Activated naive CD8-positive, alpha-beta T cell treated with anti-CD3 and anti-CD28 coated beads for 36 hours (primary cell): ENCODE results near the gene AMPH. TPM values are rescaled to one million over a fixed set of nuclear protein-coding genes. Genes with fewer than 3 reads are reported as not detected.

ENCODE experiments used
- DNase-seq: peaks from one replicate; pipeline ENCODE4 v3.0.0; 2021
- H3K27ac Mint-ChIP-seq: one replicate; pipeline ENCODE4 v1.8.0; 2022; ENCODE audit warnings: mild to moderate bottlenecking, moderate library complexity, mixed read lengths
- H3K27me3 Mint-ChIP-seq: one replicate; pipeline ENCODE4 v1.8.0; 2022; ENCODE audit warnings: mild to moderate bottlenecking, mixed read lengths
- H3K36me3 Mint-ChIP-seq: one replicate; pipeline ENCODE4 v1.8.0; 2021; ENCODE audit warnings: mild to moderate bottlenecking, mixed read lengths
- H3K4me1 Mint-ChIP-seq: one replicate; pipeline ENCODE4 v1.8.0; 2021; ENCODE audit warnings: mixed read lengths
- H3K4me3 Mint-ChIP-seq: one replicate; pipeline ENCODE4 v1.8.0; 2022; ENCODE audit warnings: mild to moderate bottlenecking, moderate library complexity, mixed read lengths
- H3K9me3 Mint-ChIP-seq: one replicate; pipeline ENCODE4 v1.8.0; 2022; ENCODE audit warnings: mixed read lengths
- total RNA-seq, 2 experiments: library from RNA; stranded (reverse); gene quantifications; one replicate each; pipeline ENCODE4 v1.2.3, GENCODE V29; 2021

The AMPH gene
- total RNA-seq, 2 experiments from 2014 or later, result not detected

- H3K27ac Mint-ChIP-seq, result peak overlapping the region; percentile 78
- H3K27me3 Mint-ChIP-seq, result no peaks in the 10 kb centered on the region
- H3K4me3 Mint-ChIP-seq, result peak overlapping the region; percentile 76
- H3K36me3 Mint-ChIP-seq, result peaks cover 2% of the 10 kb centered on the region
- no peaks in the 10 kb centered on the region for H3K9me3 Mint-ChIP-seq
- H3K4me1 Mint-ChIP-seq, result peaks cover 39% of the 10 kb centered on the region
- DNase-seq, result no peak
These were observed 296.1 kb downstream of the AMPH start for GRCh38 chr7:38335128-38335491.

GRCh38 chr7:38334163-38334562, 297.0 kb downstream of the AMPH start:
- Mint-ChIP-seq H3K4me3 (peak overlapping the region; percentile 47), H3K9me3 (no peaks in the 10 kb centered on the region), H3K27ac (peak overlapping the region; percentile 40)

More at GRCh38 chr7:38334163-38334562, 297.0 kb downstream of the AMPH start:
- no peaks in the 10 kb centered on the region for H3K27me3 Mint-ChIP-seq
- peaks cover 3% of the 10 kb centered on the region for H3K36me3 Mint-ChIP-seq
- no peak for DNase-seq
- peaks cover 40% of the 10 kb centered on the region for H3K4me1 Mint-ChIP-seq
